Keratinocyte (primary cell): Measurements from ENCODE around the gene ELK3.

Source experiments
- CTCF ChIP-seq, 3 experiments: IDR thresholded peaks in 1 of 3; conservative IDR thresholded peaks in 1 of 3; optimal IDR thresholded peaks in 1 of 3; 2 replicates in 2 of 3; 3 replicates in 1 of 3; pipeline versions ENCODE3 to v1.5.1; 2011; ENCODE audit warnings: low read length in 3 of 3, mild to moderate bottlenecking in 3 of 3, moderate library complexity in 2 of 3, control low read depth in 1 of 3, inconsistent platforms in 1 of 3; ENCODE audit not compliant: insufficient read depth in 2 of 3; ENCODE audit errors: extremely low read depth in 1 of 3
- EZH2 ChIP-seq: IDR thresholded peaks from one replicate; pipeline ENCODE4 v1.6.1; 2012; ENCODE audit warnings: inconsistent platforms, mild to moderate bottlenecking, low read length, moderate library complexity

GRCh38 chr12:96170328-96170727, 23.8 kb upstream of the ELK3 start:
- TF ChIP-seq CTCF (optimal IDR thresholded peaks at IDR 0.05 in 1 of 3, IDR thresholded peaks at IDR 0.05 in 1 of 3, conservative IDR thresholded peaks at IDR 0.05 in 1 of 3; ENCODE audit: extremely low read depth in 1 of 3, insufficient read depth in 2 of 3, low read length in 3 of 3) = no peak
- no peak for TF ChIP-seq EZH2
